Suppressor macrophage treated with lipopolysaccharide for 4 hours (primary cell): ENCODE data around the gene C1orf87.
A peak's percentile ranks its signal among the peaks of the same experiment; 100 is the strongest.
"Not testable (repeated sequence)": the region's sequence is repeated elsewhere in the genome, so short reads cannot be mapped to it uniquely, and the experiment has no call there.

ENCODE experiments used
- DNase-seq: peaks from one replicate; pipeline ENCODE4 v3.0.0-alpha.2; 2020

Gene C1orf87

GRCh38 chr1:59992040-59992820 lies 81.3 kb downstream of the C1orf87 start:
- DNase-seq = no peak

GRCh38 chr1:59990470-59990869 lies 83.1 kb downstream of the C1orf87 start:
- no peak for DNase-seq

- no peak for DNase-seq
Observed at GRCh38 chr1:59986516-59987310, 86.9 kb downstream of the C1orf87 start.

- DNase-seq = no peak
Observed at GRCh38 chr1:59985911-59986515, 87.6 kb downstream of the C1orf87 start.

GRCh38 chr1:59979666-59980065 lies 93.9 kb downstream of the C1orf87 start:
- DNase-seq = no peak

- no peak for DNase-seq
Observed at GRCh38 chr1:59978511-59978910, 95.1 kb downstream of the C1orf87 start.

- DNase-seq = peak; percentile 6
Observed at GRCh38 chr1:59978026-59978425, 95.5 kb downstream of the C1orf87 start.

- no peak for DNase-seq
Observed at GRCh38 chr1:59977075-59977410, 96.5 kb downstream of the C1orf87 start.

- peak; percentile 65 for DNase-seq
Observed at GRCh38 chr1:59976194-59977074, 97.1 kb downstream of the C1orf87 start.

GRCh38 chr1:59973719-59974118 lies 99.9 kb downstream of the C1orf87 start:
- no peak for DNase-seq

GRCh38 chr1:59972216-59972927 lies 101.2 kb downstream of the C1orf87 start:
- DNase-seq = no peak

- DNase-seq = peak; percentile 71
Observed at GRCh38 chr1:59971464-59971911, 102.1 kb downstream of the C1orf87 start.

GRCh38 chr1:59969542-59970175 lies 103.9 kb downstream of the C1orf87 start:
- not testable (repeated sequence) for DNase-seq

- not testable (repeated sequence) for DNase-seq
Observed at GRCh38 chr1:59968746-59969145, 104.8 kb downstream of the C1orf87 start.

GRCh38 chr1:59967780-59968179 lies 105.8 kb downstream of the C1orf87 start:
- DNase-seq = no peak

- DNase-seq = no peak
Observed at GRCh38 chr1:59967141-59967697, 106.4 kb downstream of the C1orf87 start.

- no peak for DNase-seq
Observed at GRCh38 chr1:59952065-59952464, 121.5 kb downstream of the C1orf87 start.

GRCh38 chr1:59949648-59950047 lies 123.9 kb downstream of the C1orf87 start:
- no peak for DNase-seq

GRCh38 chr1:59948990-59949389 lies 124.6 kb downstream of the C1orf87 start:
- DNase-seq = no peak

GRCh38 chr1:59947047-59947938 lies 126.3 kb downstream of the C1orf87 start:
- DNase-seq = peak; percentile 71
